IPS-18c (cell line): ENCODE measurements around the gene CDK16.

Experiments
- H3K4me3 ChIP-seq: 2 replicates; pipeline ENCODE4 v1.7.0; 2013; ENCODE audit warnings: low read depth, mild to moderate bottlenecking, low read length, moderate library complexity; ENCODE audit not compliant: insufficient read depth
- H3K9me3 ChIP-seq: one replicate; pipeline ENCODE4 v1.6.1; 2013; ENCODE audit warnings: mild to moderate bottlenecking, low read length, moderate library complexity; ENCODE audit not compliant: control insufficient read depth, insufficient read depth

The CDK16 gene

GRCh38 chrX:47199286-47199685 lies 19.2 kb upstream of the CDK16 start:
- peaks cover 2% of the 10 kb centered on the region for H3K9me3 ChIP-seq
- no peak overlapping the region for H3K4me3 ChIP-seq

- peaks cover 2% of the 10 kb centered on the region for H3K9me3 ChIP-seq
- no peak overlapping the region for H3K4me3 ChIP-seq
Measured at GRCh38 chrX:47200385-47201150, 17.9 kb upstream of the CDK16 start.

- Histone ChIP-seq H3K4me3 (no peak overlapping the region), H3K9me3 (peaks cover 2% of the 10 kb centered on the region)
Measured at GRCh38 chrX:47201345-47201944, 17.0 kb upstream of the CDK16 start.

- H3K4me3 ChIP-seq: no peak overlapping the region
- H3K9me3 ChIP-seq: peaks cover 1% of the 10 kb centered on the region
Measured at GRCh38 chrX:47202316-47202715, 16.2 kb upstream of the CDK16 start.

- H3K4me3 ChIP-seq: no peak overlapping the region
Measured at GRCh38 chrX:47202877-47203276, 15.6 kb upstream of the CDK16 start.

GRCh38 chrX:47204970-47205369 lies 13.5 kb upstream of the CDK16 start:
- no peaks in the 10 kb centered on the region for H3K9me3 ChIP-seq

More at GRCh38 chrX:47202877-47203276, 15.6 kb upstream of the CDK16 start:
- no peaks in the 10 kb centered on the region for H3K9me3 ChIP-seq

GRCh38 chrX:47206316-47206715 lies 12.2 kb upstream of the CDK16 start:
- Histone ChIP-seq H3K9me3 (no peaks in the 10 kb centered on the region), H3K4me3 (no peak overlapping the region)

More at GRCh38 chrX:47204970-47205369, 13.5 kb upstream of the CDK16 start:
- no peak overlapping the region for H3K4me3 ChIP-seq

GRCh38 chrX:47208108-47208507 lies 10.4 kb upstream of the CDK16 start:
- H3K4me3 ChIP-seq: no peak overlapping the region

GRCh38 chrX:47209508-47210238 lies 8.8 kb upstream of the CDK16 start:
- no peak overlapping the region for H3K4me3 ChIP-seq
- H3K9me3 ChIP-seq: no peaks in the 10 kb centered on the region

More at GRCh38 chrX:47208108-47208507, 10.4 kb upstream of the CDK16 start:
- no peaks in the 10 kb centered on the region for H3K9me3 ChIP-seq

GRCh38 chrX:47210661-47211425 lies 7.6 kb upstream of the CDK16 start:
- H3K4me3 ChIP-seq: no peak overlapping the region
- no peaks in the 10 kb centered on the region for H3K9me3 ChIP-seq

GRCh38 chrX:47212381-47213293 lies 5.8 kb upstream of the CDK16 start:
- Histone ChIP-seq H3K9me3 (no peaks in the 10 kb centered on the region), H3K4me3 (no peak overlapping the region)

GRCh38 chrX:47214435-47215077 lies 3.9 kb upstream of the CDK16 start:
- H3K4me3 ChIP-seq: no peak overlapping the region
- H3K9me3 ChIP-seq: no peaks in the 10 kb centered on the region

GRCh38 chrX:47215291-47215900 lies 3.1 kb upstream of the CDK16 start:
- H3K9me3 ChIP-seq: no peaks in the 10 kb centered on the region
- H3K4me3 ChIP-seq: no peak overlapping the region

GRCh38 chrX:47216393-47216925 lies 2.0 kb upstream of the CDK16 start:
- H3K4me3 ChIP-seq: peak overlapping the region; percentile 15; the same call in 1 of the 2 replicates
- no peaks in the 10 kb centered on the region for H3K9me3 ChIP-seq

- Histone ChIP-seq H3K4me3 (peak overlapping the region; percentile 16), H3K9me3 (no peaks in the 10 kb centered on the region)
Measured at GRCh38 chrX:47217121-47217851, 1.2 kb upstream of the CDK16 start.
